HUES48 (cell line): ENCODE results near the gene DUSP3.

Experiments used
- H3K27ac ChIP-seq: one replicate; pipeline ENCODE4 v1.7.0; 2013; ENCODE audit warnings: low read depth, low read length, inconsistent platforms
- H3K27me3 ChIP-seq: 2 replicates; pipeline ENCODE4 v1.6.1; 2013; ENCODE audit warnings: mild to moderate bottlenecking, low read length; ENCODE audit not compliant: control insufficient read depth, insufficient read depth
- H3K36me3 ChIP-seq: 2 replicates; pipeline ENCODE4 v1.6.1; 2013; ENCODE audit warnings: low read length; ENCODE audit not compliant: control insufficient read depth, insufficient read depth
- H3K4me1 ChIP-seq: 2 replicates; pipeline ENCODE4 v1.6.1; 2013; ENCODE audit warnings: mild to moderate bottlenecking, low read length; ENCODE audit not compliant: control insufficient read depth, insufficient read depth
- H3K4me3 ChIP-seq: 2 replicates; pipeline ENCODE4 v1.5.1; 2013; ENCODE audit warnings: mild to moderate bottlenecking, low read depth, low read length
- H3K9ac ChIP-seq: 2 replicates; pipeline ENCODE4 v1.6.1; 2013; ENCODE audit warnings: mild to moderate bottlenecking, low read depth, low read length, moderate library complexity
- H3K9me3 ChIP-seq: 2 replicates; pipeline ENCODE4 v1.6.1; 2013; ENCODE audit warnings: low read length; ENCODE audit not compliant: control insufficient read depth, insufficient read depth

The DUSP3 gene

DNA sequence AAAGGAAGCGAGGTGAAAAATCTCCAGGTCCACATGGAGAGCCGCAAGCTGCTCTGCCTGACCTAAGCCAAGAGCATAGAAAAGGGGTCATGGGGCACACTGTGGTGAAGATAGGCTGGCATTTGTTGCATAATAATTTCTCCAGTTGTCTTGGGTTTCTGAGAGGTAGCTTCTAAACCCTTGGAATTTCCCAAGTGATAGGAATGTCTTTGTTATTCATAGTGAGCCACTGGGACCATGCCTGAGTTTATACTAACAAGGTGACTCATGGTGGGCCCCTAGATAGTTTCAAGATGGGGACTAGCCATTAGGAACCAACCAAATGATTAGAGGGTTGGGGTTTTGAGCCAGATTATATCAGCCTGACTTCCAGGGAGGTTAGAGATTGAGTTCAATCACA, 45.8 kb downstream of the DUSP3 start:
- H3K4me1 ChIP-seq, result peaks cover 15% of the 10 kb centered on the region
- H3K9ac ChIP-seq, result no peak overlapping the region
- H3K27me3 ChIP-seq, result no peaks in the 10 kb centered on the region
- peak overlapping the region; percentile 83 for H3K27ac ChIP-seq
- no peak overlapping the region for H3K4me3 ChIP-seq
- H3K9me3 ChIP-seq, result peaks cover 9% of the 10 kb centered on the region
- H3K36me3 ChIP-seq, result no peaks in the 10 kb centered on the region

DNA sequence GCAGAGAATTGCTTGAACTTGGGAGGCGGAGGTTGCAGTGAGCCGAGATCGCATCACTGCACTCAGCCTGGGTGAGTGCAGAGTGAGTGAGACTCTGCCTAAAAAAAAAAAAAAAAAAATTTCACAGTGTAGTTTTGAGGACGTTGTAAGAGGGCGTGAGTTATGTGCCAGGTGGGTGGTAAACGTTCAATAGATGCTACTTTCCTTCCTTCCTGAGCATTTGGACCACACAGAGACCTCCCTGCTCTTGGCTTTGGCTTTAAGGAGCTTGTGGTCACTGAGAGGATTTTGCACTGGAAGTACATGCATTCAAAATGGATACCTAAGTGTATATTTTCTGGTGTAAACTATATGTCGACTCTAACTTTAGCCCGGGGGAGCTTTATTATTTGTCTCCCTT, 50.7 kb downstream of the DUSP3 start:
- Histone ChIP-seq H3K36me3 (no peaks in the 10 kb centered on the region), H3K4me3 (no peak overlapping the region), H3K4me1 (no peaks in the 10 kb centered on the region), H3K27me3 (no peaks in the 10 kb centered on the region), H3K9me3 (0 out of 2 replicates have a peak, but pooled peaks cover under 1% of the 10 kb centered on the region), H3K9ac (no peak overlapping the region), H3K27ac (no peak overlapping the region)

GRCh38 chr17:43723697-43724359, 54.9 kb downstream of the DUSP3 start:
- Histone ChIP-seq H3K27me3 (peaks cover 10% of the 10 kb centered on the region), H3K9me3 (no peaks in the 10 kb centered on the region), H3K27ac (no peak overlapping the region), H3K9ac (no peak overlapping the region), H3K36me3 (no peaks in the 10 kb centered on the region), H3K4me1 (peaks cover 14% of the 10 kb centered on the region), H3K4me3 (no peak overlapping the region)

- Histone ChIP-seq H3K27me3 (peaks cover 10% of the 10 kb centered on the region), H3K4me1 (peaks cover 20% of the 10 kb centered on the region), H3K9ac (no peak overlapping the region), H3K36me3 (no peaks in the 10 kb centered on the region), H3K27ac (no peak overlapping the region), H3K4me3 (no peak overlapping the region), H3K9me3 (no peaks in the 10 kb centered on the region)
These were observed 55.7 kb downstream of the DUSP3 start for GRCh38 chr17:43722870-43723665.

DNA sequence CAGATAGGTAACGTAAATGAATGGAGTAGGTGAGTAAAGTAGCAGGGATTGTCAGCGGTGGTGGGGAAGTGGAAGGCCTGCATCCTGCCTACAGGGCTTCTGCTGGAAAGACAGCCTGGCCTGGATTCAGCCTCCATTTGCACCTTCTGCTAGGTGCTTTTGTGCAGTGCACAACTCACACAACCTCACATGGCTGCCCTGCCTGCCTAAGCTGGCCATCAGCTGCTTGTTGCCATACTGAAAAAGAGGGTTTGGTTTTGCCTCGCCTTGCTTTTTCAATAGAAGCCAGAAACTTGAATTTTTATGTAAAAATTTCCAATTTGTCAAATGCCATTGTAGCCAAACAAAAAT, 56.5 kb downstream of the DUSP3 start:
- H3K27me3 ChIP-seq, result peaks cover 10% of the 10 kb centered on the region
- H3K9ac ChIP-seq, result no peak overlapping the region
- peaks cover 24% of the 10 kb centered on the region for H3K4me1 ChIP-seq
- H3K9me3 ChIP-seq, result no peaks in the 10 kb centered on the region
- H3K36me3 ChIP-seq, result no peaks in the 10 kb centered on the region
- no peak overlapping the region for H3K27ac ChIP-seq
- no peak overlapping the region for H3K4me3 ChIP-seq

DNA sequence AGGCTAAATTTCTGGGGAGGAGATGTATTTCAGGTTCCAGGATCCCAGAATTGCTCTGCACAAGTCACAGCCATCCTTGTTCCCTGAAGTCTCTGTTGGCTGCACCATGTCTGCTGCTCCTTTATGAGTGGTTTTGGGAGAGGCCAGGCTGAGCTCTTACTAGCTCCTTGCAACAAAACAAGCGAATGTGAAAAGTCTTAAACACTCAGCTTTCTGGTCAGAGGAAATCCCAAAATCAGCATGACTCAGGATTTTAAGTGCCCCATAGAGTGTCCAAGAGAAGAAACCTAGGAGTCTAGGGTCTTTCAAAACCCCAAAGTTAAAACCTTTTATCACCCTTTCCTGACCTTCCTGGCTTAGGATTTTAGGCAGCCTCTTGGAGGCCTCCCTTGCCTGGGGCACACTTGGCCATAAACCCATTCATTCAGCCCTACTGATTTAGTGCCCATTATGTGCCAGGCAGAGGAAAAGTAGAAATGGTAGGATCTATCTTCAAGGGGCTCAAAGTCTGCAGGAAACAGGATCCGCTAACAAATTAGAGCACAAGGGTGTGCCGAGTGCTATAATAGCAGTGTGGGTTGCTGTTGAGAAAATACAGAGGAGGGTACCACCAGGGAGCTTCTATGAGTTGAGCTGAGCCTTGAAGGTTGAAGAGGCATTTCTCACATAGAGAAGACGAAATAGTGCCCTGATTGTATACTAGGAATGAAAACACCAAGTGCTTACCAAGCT, 57.1 kb downstream of the DUSP3 start:
- Histone ChIP-seq H3K9ac (no peak overlapping the region), H3K4me3 (peak overlapping the region; percentile 76; the same call in 1 of the 2 replicates), H3K9me3 (no peaks in the 10 kb centered on the region), H3K36me3 (no peaks in the 10 kb centered on the region), H3K27me3 (peaks cover 10% of the 10 kb centered on the region), H3K27ac (no peak overlapping the region), H3K4me1 (peaks cover 24% of the 10 kb centered on the region)

DNA sequence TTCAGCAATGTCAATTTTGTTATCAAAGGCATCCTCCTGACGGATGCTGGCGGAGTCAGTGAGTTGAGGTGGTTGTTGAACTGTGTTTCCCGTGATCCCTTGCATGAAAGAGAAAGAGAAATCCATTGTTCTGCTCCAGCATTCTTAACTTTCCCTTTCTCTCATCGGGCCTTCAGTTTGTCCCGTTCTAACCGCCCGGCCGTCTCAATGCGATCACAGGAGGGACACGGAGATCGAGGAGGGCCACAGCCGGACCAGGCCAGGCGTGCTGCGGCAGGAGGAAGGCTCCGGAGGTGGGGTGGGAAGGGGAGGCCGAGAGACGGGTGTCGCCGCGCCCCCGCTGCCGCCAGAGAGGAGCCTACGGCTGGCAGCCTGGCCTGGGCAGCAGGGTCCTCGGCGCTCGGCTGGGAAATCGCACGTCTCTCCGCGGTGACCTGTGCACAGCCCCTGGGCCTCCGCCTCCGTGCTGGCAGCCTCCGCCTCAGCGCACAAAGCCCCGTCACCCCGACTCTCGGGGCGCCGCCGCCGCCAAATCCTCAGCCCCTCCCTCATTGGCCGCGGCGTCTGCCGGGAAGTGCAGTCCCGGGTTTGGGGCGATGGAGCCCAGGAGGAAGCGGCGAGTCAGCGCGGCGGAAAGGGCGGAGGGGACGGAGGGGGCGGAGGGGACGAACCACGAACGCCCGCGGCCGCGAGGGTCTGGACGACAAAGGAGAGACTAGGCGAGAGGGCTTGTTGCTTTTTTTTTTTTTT, 58.3 kb downstream of the DUSP3 start:
- Histone ChIP-seq H3K36me3 (no peaks in the 10 kb centered on the region), H3K4me3 (peak overlapping the region; percentile 76), H3K27me3 (peaks cover 11% of the 10 kb centered on the region), H3K9ac (peak overlapping the region; percentile 88), H3K27ac (peak overlapping the region; percentile 43), H3K9me3 (no peaks in the 10 kb centered on the region), H3K4me1 (peaks cover 24% of the 10 kb centered on the region)

DNA sequence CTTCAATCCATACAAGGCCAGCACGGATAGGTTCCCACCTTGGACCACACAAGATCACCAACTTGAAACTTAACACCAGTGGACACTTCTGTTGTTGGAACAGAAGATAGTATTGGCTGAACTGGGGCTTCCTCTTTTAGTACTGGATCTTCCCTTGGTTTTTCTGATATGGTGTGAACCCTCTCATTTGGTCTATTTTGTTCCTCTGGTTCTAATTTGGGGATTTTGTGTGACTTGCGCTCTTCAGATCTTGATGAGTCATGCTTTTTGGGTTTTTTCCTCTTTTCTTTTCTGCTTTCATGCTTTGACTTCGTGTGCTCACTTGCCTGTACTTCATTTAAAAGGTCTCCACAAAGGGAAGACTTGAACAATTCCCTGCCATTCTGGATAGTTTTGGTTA, 59.2 kb downstream of the DUSP3 start:
- Histone ChIP-seq H3K27me3 (peaks cover 20% of the 10 kb centered on the region), H3K9ac (no peak overlapping the region), H3K27ac (no peak overlapping the region), H3K9me3 (no peaks in the 10 kb centered on the region), H3K36me3 (no peaks in the 10 kb centered on the region), H3K4me3 (no peak overlapping the region), H3K4me1 (peaks cover 24% of the 10 kb centered on the region)

DNA sequence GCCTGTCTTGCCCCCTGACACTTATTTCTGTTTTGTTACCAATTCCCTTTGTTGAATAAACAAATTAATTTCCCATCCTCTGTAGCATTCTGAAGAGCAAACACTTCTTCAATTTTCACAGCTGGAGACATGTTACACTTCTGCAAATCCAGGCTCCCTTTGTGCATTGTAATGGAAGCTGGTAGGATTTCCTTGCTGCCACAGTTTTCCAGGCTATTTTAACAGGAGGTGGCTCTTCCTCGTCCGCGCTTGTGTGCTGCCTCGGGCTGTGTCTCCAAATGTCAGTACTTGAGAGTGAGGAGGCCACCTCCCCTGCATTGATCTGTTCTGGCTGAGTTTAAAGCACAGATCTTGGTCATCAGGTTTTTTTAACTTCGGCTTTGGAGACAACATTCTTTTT, 60.2 kb downstream of the DUSP3 start:
- H3K9me3 ChIP-seq, result no peaks in the 10 kb centered on the region
- H3K4me1 ChIP-seq, result peaks cover 24% of the 10 kb centered on the region
- no peaks in the 10 kb centered on the region for H3K36me3 ChIP-seq
- peaks cover 30% of the 10 kb centered on the region for H3K27me3 ChIP-seq
- no peak overlapping the region for H3K9ac ChIP-seq
- H3K27ac ChIP-seq, result peak overlapping the region; percentile 47
- no peak overlapping the region for H3K4me3 ChIP-seq

GRCh38 chr17:43717913-43718312, 60.9 kb downstream of the DUSP3 start:
- Histone ChIP-seq H3K27me3 (peaks cover 37% of the 10 kb centered on the region), H3K4me3 (no peak overlapping the region), H3K4me1 (peaks cover 28% of the 10 kb centered on the region), H3K9ac (no peak overlapping the region), H3K36me3 (no peaks in the 10 kb centered on the region), H3K27ac (no peak overlapping the region), H3K9me3 (no peaks in the 10 kb centered on the region)
